Fibroblast of pulmonary artery (primary cell): Measurements from ENCODE around the gene CYP19A1.
"Not testable (repeated sequence)": the region's sequence is repeated elsewhere in the genome, so short reads cannot be mapped to it uniquely, and the experiment has no call there.

ENCODE experiments used
- DNase-seq: peaks from one replicate; pipeline ENCODE4 v3.0.0-alpha.2; 2010; ENCODE audit warnings: low read depth
- H3K4me3 ChIP-seq: replicated peaks from 2 replicates; pipeline ENCODE4 v1.5.1; 2011; ENCODE audit warnings: low read depth, mild to moderate bottlenecking, control low read depth, low read length, moderate library complexity
- TF ChIP-seq, protein P1 (sequence below): IDR thresholded peaks from 2 replicates; pipeline ENCODE4 v1.5.1; 2011; ENCODE audit warnings: mild to moderate bottlenecking, control low read depth, low read length, inconsistent platforms; ENCODE audit errors: missing control alignments

CYP19A1 gene

DNA sequence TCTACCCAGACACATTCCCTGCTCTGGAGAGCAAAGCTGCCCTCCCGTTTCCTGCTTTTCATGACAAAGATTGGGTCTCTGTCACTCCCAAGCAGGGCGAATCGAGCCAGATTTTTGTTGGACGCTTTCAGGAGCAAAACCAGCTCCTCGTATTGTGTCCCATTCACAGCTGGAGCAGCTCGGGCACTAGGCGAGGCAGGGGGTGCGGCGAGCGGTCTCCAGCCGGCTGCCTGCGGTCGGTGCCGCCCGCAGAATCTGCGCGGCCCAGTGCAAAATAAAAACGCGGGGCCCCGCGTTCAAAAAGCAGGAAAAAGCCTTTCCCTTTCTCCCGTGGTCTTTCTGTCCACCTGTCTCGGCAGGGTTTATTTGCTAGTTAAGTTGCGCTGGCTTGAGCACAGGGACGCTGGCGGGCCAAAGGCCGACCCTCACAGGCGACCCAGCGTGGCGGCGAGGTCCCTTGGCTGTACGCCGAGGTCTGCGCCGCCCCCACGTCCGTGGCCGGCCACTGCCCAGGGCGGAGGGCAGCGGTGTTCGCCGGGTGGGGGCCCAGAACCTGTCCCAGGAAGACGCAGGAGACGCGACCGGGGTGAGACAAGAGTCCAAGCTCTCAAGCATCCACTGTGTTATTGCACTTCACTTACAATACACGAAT lies 71.2 kb downstream of the CYP19A1 start:
- H3K4me3 ChIP-seq = peak overlapping the region; percentile 53
- DNase-seq = no peak
- TF ChIP-seq, protein P1, sequence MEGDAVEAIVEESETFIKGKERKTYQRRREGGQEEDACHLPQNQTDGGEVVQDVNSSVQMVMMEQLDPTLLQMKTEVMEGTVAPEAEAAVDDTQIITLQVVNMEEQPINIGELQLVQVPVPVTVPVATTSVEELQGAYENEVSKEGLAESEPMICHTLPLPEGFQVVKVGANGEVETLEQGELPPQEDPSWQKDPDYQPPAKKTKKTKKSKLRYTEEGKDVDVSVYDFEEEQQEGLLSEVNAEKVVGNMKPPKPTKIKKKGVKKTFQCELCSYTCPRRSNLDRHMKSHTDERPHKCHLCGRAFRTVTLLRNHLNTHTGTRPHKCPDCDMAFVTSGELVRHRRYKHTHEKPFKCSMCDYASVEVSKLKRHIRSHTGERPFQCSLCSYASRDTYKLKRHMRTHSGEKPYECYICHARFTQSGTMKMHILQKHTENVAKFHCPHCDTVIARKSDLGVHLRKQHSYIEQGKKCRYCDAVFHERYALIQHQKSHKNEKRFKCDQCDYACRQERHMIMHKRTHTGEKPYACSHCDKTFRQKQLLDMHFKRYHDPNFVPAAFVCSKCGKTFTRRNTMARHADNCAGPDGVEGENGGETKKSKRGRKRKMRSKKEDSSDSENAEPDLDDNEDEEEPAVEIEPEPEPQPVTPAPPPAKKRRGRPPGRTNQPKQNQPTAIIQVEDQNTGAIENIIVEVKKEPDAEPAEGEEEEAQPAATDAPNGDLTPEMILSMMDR = no peak

- H3K4me3 ChIP-seq = peak overlapping the region; percentile 53
- TF ChIP-seq, protein P1 = no peak
- no peak for DNase-seq
Measured at GRCh38 chr15:51266656-51267050, 71.7 kb downstream of the CYP19A1 start.

- no peak for DNase-seq
- TF ChIP-seq, protein P1 = no peak
- no peak overlapping the region for H3K4me3 ChIP-seq
Measured at GRCh38 chr15:51265037-51265555, 73.3 kb downstream of the CYP19A1 start.

- H3K4me3 ChIP-seq = no peak overlapping the region
- no peak for DNase-seq
- TF ChIP-seq, protein P1 = no peak
Measured at GRCh38 chr15:51263726-51264125, 74.7 kb downstream of the CYP19A1 start.

- DNase-seq = no peak
- TF ChIP-seq, protein P1 = no peak
- H3K4me3 ChIP-seq = no peak overlapping the region
Measured at GRCh38 chr15:51263116-51263515, 75.3 kb downstream of the CYP19A1 start.

- TF ChIP-seq, protein P1 = no peak
- no peak overlapping the region for H3K4me3 ChIP-seq
- no peak for DNase-seq
Measured at GRCh38 chr15:51262463-51262862, 75.9 kb downstream of the CYP19A1 start.

DNA sequence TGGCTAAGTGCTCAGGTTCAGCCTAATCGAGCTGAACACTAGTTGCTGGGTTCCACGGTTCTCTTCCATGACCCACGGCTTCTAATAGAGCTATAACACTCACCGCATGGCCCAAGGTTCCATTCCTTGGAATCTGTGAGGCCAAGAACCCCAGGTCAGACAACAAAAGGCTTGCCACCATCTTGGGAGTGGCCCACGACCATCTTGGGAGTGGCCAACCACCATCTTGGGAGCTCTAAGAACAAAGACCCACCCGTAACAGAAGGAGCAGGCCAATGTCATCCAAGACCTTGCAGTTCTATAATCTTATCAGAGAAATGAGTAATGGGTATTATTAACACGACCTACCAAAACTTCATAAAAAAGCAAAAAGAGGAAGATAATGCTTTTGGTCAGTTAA lies 77.3 kb downstream of the CYP19A1 start:
- DNase-seq, H3K4me3 ChIP-seq: not testable (repeated sequence)
